GM19025 (cell line): Measurements from ENCODE around the gene SLC32A1.

Experiments
- ATAC-seq: cut with Tn5 transposase; IDR thresholded peaks from one replicate; pipeline ENCODE4 v1.9.1; 2021; ENCODE audit warnings: mild to moderate bottlenecking, low read depth, moderate library complexity; ENCODE audit not compliant: unreplicated experiment

SLC32A1 gene, protein sequence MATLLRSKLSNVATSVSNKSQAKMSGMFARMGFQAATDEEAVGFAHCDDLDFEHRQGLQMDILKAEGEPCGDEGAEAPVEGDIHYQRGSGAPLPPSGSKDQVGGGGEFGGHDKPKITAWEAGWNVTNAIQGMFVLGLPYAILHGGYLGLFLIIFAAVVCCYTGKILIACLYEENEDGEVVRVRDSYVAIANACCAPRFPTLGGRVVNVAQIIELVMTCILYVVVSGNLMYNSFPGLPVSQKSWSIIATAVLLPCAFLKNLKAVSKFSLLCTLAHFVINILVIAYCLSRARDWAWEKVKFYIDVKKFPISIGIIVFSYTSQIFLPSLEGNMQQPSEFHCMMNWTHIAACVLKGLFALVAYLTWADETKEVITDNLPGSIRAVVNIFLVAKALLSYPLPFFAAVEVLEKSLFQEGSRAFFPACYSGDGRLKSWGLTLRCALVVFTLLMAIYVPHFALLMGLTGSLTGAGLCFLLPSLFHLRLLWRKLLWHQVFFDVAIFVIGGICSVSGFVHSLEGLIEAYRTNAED

GRCh38 chr20:38723848-38724625, at the start of gene SLC32A1:
SLC32A1 (plus strand) TSS chr20:38724486; CDS start chr20:38724725, 239 bp downstream.
- no peak for ATAC-seq

GRCh38 chr20:38674765-38675133, 49.5 kb upstream of the SLC32A1 start:
- ATAC-seq, result no peak

DNA sequence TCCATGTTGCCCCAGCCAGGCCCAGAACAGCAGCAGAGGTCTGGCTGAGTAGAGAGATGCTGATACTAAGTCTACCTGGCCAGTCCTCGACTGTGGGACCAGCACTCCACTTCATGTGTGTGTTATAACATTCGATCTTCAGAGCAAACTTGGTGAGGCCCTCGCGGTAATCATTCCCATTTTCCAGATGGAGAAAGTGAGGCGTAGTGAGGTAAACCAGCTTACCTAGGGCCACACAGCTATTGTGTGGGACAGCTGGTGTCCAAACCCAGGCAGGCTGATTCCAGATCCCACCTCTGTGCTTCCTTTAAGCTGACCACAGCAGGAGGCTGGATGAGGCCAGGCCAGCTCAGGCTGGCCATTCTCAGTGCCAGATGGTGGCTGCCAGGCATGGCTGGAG, 47.7 kb upstream of the SLC32A1 start:
- ATAC-seq, result no peak

DNA sequence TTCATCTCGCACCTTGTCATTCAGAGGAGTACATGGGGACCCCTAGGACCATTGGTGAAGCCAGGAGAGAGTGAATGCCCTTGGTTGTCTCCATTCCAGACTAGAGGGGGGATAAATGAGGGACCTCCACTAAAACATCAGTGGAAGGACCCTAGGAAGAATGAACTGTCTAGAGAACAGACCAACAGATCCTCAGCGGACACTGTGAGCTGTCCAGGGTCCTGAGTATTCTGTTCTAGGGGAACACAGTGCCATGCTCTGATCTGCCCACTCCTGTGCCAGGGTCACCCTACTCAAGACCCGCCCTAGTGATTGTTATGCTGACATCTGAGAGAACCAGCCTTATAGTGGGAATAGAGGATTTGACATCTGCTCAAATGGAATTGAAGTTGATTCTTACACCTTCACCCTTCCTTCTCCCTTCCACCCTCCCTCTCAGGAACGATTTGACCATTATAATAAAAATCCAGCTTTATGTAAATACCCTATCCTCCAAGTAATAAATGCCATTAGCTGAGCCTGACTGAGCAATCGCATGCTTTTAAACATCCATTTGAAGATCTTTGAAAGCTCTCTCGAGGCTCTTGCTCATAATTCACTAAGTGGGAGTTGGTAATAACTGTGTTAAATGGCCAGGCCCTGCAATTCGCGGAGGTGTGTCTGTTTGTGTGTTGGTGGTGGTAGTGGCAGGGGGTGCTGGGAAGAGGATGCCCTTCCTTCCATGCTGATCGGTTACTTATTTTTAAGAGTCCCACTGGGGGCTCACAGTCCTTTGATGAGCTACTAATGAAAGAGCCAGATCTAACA, 43.6 kb upstream of the SLC32A1 start:
- no peak for ATAC-seq

DNA sequence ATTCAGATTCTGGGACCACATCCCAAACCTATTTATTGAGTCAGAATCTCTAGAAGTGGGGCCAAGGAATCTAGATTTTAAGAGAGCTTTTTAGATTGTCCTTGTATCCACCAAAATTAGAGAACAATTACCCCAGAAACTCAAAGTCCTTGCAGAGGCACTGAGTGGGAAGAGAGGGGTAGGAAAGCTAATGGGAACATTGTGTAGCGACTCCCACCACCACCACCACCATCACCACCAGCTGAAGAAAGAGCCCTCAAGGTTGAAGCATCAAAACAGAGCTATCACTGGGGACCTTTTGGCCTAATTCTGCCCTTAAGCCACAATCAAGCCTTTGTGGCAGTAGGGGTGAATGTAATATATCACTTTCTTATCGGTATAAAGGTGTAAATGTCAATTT, 39.0 kb upstream of the SLC32A1 start:
- ATAC-seq, result no peak

- ATAC-seq, result no peak
These were observed 38.3 kb upstream of the SLC32A1 start for GRCh38 chr20:38685853-38686473.

- ATAC-seq, result no peak
These were observed 31.6 kb upstream of the SLC32A1 start for GRCh38 chr20:38692436-38693411.

GRCh38 chr20:38697306-38697705, 27.0 kb upstream of the SLC32A1 start:
- ATAC-seq, result no peak

DNA sequence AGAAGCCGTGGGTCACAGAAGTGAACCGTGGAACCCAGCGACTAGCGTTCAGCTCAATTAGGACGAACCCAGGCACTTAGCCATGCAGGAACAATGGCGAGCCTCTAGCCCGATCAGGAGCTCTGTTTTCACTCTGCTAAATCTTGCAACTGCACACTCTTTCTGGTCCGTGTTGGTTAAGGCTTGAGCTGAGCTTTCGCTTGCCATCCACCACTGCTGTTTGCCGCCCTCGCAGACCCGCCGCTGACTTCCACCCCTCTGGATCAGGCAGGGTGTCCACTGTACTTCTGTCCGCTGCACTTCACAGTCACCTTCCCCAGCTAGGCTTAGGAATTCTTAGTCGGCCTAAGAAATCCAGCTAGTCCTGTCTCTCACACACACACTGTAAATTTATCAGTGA, 25.7 kb upstream of the SLC32A1 start:
- no peak for ATAC-seq

- no peak for ATAC-seq
These were observed 24.1 kb upstream of the SLC32A1 start for GRCh38 chr20:38700141-38700540.

GRCh38 chr20:38700926-38701325, 23.4 kb upstream of the SLC32A1 start:
- ATAC-seq, result no peak

DNA sequence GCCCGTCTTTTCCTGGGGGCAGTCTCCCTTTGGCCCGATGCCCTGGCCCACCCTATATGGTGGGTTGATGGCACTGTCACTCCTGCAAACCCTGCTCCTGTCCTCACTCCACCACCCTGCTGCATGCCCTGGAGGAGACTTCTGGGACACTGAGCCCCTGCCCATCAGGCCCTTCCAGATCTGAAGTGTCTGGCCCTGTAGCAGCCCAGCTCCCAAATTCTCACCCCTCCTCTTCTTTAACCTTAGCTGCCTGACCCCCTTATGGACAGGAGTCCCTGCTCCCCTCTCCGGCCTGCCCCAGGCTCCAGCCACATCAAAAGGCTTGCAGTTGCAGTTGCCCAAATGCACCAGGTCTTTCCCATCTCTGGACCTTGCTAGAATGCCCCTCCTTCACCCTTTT, 20.8 kb upstream of the SLC32A1 start:
- no peak for ATAC-seq

GRCh38 chr20:38704136-38704535, 20.1 kb upstream of the SLC32A1 start:
- ATAC-seq, result no peak

- no peak for ATAC-seq
These were observed 17.8 kb upstream of the SLC32A1 start for GRCh38 chr20:38706509-38706908.

DNA sequence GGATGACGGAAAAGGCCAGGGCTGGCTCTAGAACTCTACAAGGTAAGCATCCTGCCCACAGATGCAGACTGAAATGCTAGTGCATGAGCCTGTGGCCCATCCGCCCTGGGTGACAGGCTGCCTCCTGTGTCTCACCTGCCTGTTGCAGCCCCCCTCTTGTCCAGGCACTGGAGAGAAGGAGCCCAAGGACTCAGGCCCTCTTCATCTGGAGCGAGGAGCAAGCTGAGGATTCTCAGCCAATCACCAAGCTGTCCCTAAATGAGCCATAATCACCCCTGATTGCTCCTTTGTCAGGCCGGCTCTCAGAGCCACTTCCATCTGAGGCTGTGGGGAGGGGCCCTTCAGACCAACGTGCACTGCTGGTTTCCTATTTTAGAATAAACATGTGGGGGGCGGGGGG, 10.0 kb upstream of the SLC32A1 start:
- ATAC-seq, result no peak

- no peak for ATAC-seq
These were observed 8.6 kb upstream of the SLC32A1 start for GRCh38 chr20:38715646-38716045.

DNA sequence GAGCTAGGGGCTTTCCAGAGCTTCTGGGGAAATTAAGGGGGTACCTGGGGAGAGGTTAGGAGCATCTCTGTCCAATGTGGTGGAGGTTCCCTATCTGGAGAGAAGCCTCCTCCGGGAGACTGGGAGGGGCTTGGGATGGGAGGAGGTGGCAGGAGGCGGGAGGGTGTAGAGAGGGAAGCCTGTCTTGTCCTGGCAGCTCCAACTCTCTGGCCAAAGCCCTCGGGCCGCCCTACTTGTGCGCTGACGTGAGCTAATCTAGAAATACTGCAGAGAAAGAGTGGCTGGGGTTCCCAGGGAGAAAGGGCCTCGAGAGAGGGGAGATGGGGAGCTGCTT, 1.6 kb upstream of the SLC32A1 start:
- ATAC-seq, result no peak

DNA sequence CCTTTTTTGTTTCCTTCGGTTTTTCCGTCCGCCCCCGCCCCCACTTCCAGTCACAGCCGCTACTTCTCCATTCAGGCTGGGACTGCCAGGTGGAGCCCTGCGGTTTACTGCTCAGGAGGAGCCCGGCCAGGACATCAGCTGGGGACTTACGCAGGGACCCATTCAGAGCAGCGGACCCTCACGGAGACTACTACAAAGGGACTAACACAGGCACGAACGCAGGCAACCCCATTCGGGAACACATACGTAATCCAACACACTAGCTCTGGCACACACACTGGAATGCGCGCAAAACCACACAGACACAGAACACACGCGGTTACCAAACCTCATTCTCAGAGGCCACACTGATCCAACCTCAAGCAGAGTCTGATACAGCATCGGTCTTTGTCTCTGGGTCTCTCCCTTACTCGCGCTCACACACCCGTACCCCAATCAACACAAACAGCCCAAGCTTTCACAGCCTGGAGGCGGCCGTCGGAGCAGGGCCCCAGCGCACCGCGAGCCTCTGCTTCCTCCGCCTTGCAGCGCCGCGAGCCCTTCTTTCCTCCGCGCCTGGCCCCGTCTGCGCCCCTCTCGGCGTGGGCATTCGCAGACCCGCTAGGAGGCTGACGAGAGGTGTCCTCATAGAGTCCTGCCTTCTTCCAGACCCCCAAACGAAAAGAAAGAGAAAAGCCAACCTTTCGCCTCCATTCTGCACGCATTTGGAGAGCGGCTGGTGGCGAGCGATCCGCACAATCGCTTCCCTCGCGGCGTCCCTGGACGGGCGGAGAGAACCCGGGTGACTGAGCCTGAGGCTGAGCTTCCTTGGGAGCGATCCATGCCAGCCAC, 1.1 kb upstream of the SLC32A1 start:
- no peak for ATAC-seq
